Natural killer cell (primary cell): ENCODE measurements around the gene COL25A1. TPM values are rescaled to one million over a fixed set of nuclear protein-coding genes. Genes with fewer than 3 reads are reported as not detected.

ENCODE experiments used
- ATAC-seq, 3 donors: fragments of 150-1000 bp in 2 of 3; fragments of 200-7000 bp in 1 of 3; cut with Tn5 transposase; 1 replicate in 1 of 3; 2 replicates in 2 of 3; pipeline ENCODE4 v1.10.0; 2021; ENCODE audit warnings: mild to moderate bottlenecking in 2 of 3, moderate library complexity in 2 of 3
- DNase-seq, 2 donors: peaks; one replicate each; pipeline versions ENCODE4 v3.0.0 to v3.0.0-alpha.2; 2013 to 2021; ENCODE audit warnings: mixed read lengths in 1 of 2
- H3K27ac ChIP-seq: one replicate; pipeline ENCODE4 v1.5.1; 2013; ENCODE audit warnings: mild to moderate bottlenecking, low read length
- H3K27me3 ChIP-seq: one replicate; pipeline ENCODE4 v1.6.1; 2013; ENCODE audit warnings: low read length; ENCODE audit not compliant: control insufficient read depth, insufficient read depth
- H3K36me3 ChIP-seq: one replicate; pipeline ENCODE4 v1.6.1; 2013; ENCODE audit warnings: low read length; ENCODE audit not compliant: control insufficient read depth, insufficient read depth
- H3K4me1 ChIP-seq: one replicate; pipeline ENCODE4 v1.6.1; 2013; ENCODE audit warnings: low read length; ENCODE audit not compliant: control insufficient read depth, insufficient read depth
- H3K4me3 ChIP-seq: one replicate; pipeline ENCODE4 v1.5.1; 2013; ENCODE audit warnings: low read length
- H3K9me3 ChIP-seq: one replicate; pipeline ENCODE4 v1.6.1; 2013; ENCODE audit warnings: low read length; ENCODE audit not compliant: control insufficient read depth, insufficient read depth
- H3K27ac Mint-ChIP-seq, 2 donors: one replicate each; pipeline ENCODE4 v1.8.0; 2022; ENCODE audit warnings: mild to moderate bottlenecking in 2 of 2, mixed read lengths in 2 of 2, moderate library complexity in 1 of 2
- H3K27me3 Mint-ChIP-seq, 2 donors: one replicate each; pipeline ENCODE4 v1.8.0; 2022; ENCODE audit warnings: low read depth in 2 of 2, mixed read lengths in 2 of 2
- H3K36me3 Mint-ChIP-seq: one replicate; pipeline ENCODE4 v1.8.0; 2022; ENCODE audit warnings: mixed read lengths
- H3K4me1 Mint-ChIP-seq, 2 donors: one replicate each; pipeline ENCODE4 v1.8.0; 2022; ENCODE audit warnings: mixed read lengths in 2 of 2
- H3K4me3 Mint-ChIP-seq: one replicate; pipeline ENCODE4 v1.8.0; 2022; ENCODE audit warnings: mild to moderate bottlenecking, moderate library complexity, mixed read lengths
- H3K9me3 Mint-ChIP-seq, 2 donors: one replicate each; pipeline ENCODE4 v1.8.0; 2022; ENCODE audit warnings: mixed read lengths in 2 of 2
- CTCF ChIP-seq: fragments of 200-600 bp; IDR thresholded peaks from one replicate; pipeline ENCODE4 v1.8.0; 2022; ENCODE audit warnings: antibody characterized with exemption
- WGBS: methylation state at CpG from one replicate; pipeline ENCODE4 v1.1.7; 2013; ENCODE audit warnings: missing lambda C conversion rate; ENCODE audit not compliant: insufficient coverage; 5-methylcytosine and 5-hydroxymethylcytosine counted together
- intact Hi-C: fragments of 100-400 bp; cut with micrococcal nuclease; formaldehyde crosslinking; loops from one replicate; pipeline ENCODE4 v1.14.2; 2022
- total RNA-seq, 4 donors: library from RNA; stranded (reverse); fragments of 120-200 nt in 1 of 4; gene quantifications; one replicate each; pipeline versions ENCODE4 v1.2.3 to v1.2.4, GENCODE V29; 2013 to 2022

The COL25A1 gene
- total RNA-seq, 3 donors from 2014 or later (not counting 1 experiment from before 2014, with no cell fraction given) = 0.08 TPM; not detected in 2

- Histone ChIP-seq H3K36me3 (no peaks in the 10 kb centered on the region), H3K4me3 (no peak overlapping the region), H3K4me1 (no peaks in the 10 kb centered on the region), H3K9me3 (no peaks in the 10 kb centered on the region), H3K27ac (no peak overlapping the region), H3K27me3 (no peaks in the 10 kb centered on the region)
- no peak for ATAC-seq
- Mint-ChIP-seq H3K27me3 (no peaks in the 10 kb centered on the region), H3K4me3 (no peak overlapping the region), H3K27ac (no peak overlapping the region), H3K36me3 (no peaks in the 10 kb centered on the region), H3K4me1 (no peaks in the 10 kb centered on the region), H3K9me3 (peaks cover 0 to 2% of the 10 kb centered on the region in 2 donors)
- no peak for TF ChIP-seq CTCF
- no peak for DNase-seq
- 88% methylated on average over 9 of the region's 9 CpGs for WGBS
- intact Hi-C loops = no loop called here
These were observed 210.6 kb downstream of the COL25A1 start for GRCh38 chr4:109091727-109092409.

- no peaks in the 10 kb centered on the region for H3K27me3 Mint-ChIP-seq
- Histone ChIP-seq H3K36me3 (no peaks in the 10 kb centered on the region), H3K27ac (no peak overlapping the region), H3K9me3 (no peaks in the 10 kb centered on the region), H3K27me3 (no peaks in the 10 kb centered on the region), H3K4me3 (no peak overlapping the region), H3K4me1 (no peaks in the 10 kb centered on the region)
- no peak for ATAC-seq
- no peaks in the 10 kb centered on the region for H3K36me3 Mint-ChIP-seq
- TF ChIP-seq CTCF = no peak
- H3K4me3 Mint-ChIP-seq = no peak overlapping the region
- H3K27ac Mint-ChIP-seq = no peak overlapping the region
- intact Hi-C loops = no loop called here
- no peaks in the 10 kb centered on the region for H3K4me1 Mint-ChIP-seq
- no peak for DNase-seq
- peaks cover 0 to 5% of the 10 kb centered on the region in 2 donors for H3K9me3 Mint-ChIP-seq
- WGBS = 80% methylated on average over 3 of the region's 3 CpGs
These were observed 218.5 kb downstream of the COL25A1 start for GRCh38 chr4:109083911-109084310.

- Histone ChIP-seq H3K4me3 (no peak overlapping the region), H3K27ac (no peak overlapping the region), H3K9me3 (no peaks in the 10 kb centered on the region), H3K27me3 (no peaks in the 10 kb centered on the region), H3K36me3 (no peaks in the 10 kb centered on the region), H3K4me1 (no peaks in the 10 kb centered on the region)
- WGBS = 84% methylated on average over 2 of the region's 4 CpGs
- DNase-seq = no peak
- H3K4me1 Mint-ChIP-seq = no peaks in the 10 kb centered on the region
- intact Hi-C loops = no loop called here
- peaks cover 0 to 2% of the 10 kb centered on the region in 2 donors for H3K9me3 Mint-ChIP-seq
- no peak for TF ChIP-seq CTCF
- no peaks in the 10 kb centered on the region for H3K36me3 Mint-ChIP-seq
- no peak for ATAC-seq
- no peak overlapping the region for H3K27ac Mint-ChIP-seq
- no peak overlapping the region for H3K4me3 Mint-ChIP-seq
- no peaks in the 10 kb centered on the region for H3K27me3 Mint-ChIP-seq
These were observed 222.7 kb downstream of the COL25A1 start for GRCh38 chr4:109079731-109080130.

- no peaks in the 10 kb centered on the region for H3K27me3 ChIP-seq
- H3K9me3 ChIP-seq = no peaks in the 10 kb centered on the region
- intact Hi-C loops = no loop called here
- TF ChIP-seq CTCF = no peak
- H3K4me1 ChIP-seq = no peaks in the 10 kb centered on the region
- no peaks in the 10 kb centered on the region for H3K27me3 Mint-ChIP-seq
- H3K27ac ChIP-seq = no peak overlapping the region
- WGBS = 100% methylated on average over 1 of the region's 2 CpGs
- no peaks in the 10 kb centered on the region for H3K36me3 Mint-ChIP-seq
- H3K36me3 ChIP-seq = no peaks in the 10 kb centered on the region
- H3K9me3 Mint-ChIP-seq = peaks cover 0 to 2% of the 10 kb centered on the region in 2 donors
- DNase-seq (no peak), ATAC-seq (no peak)
- no peak overlapping the region for H3K4me3 Mint-ChIP-seq
- no peak overlapping the region for H3K4me3 ChIP-seq
- no peaks in the 10 kb centered on the region for H3K4me1 Mint-ChIP-seq
- H3K27ac Mint-ChIP-seq = no peak overlapping the region
These were observed 223.3 kb downstream of the COL25A1 start for GRCh38 chr4:109079201-109079600.
